Activated CD8-positive, alpha-beta T cell treated with anti-CD3 and anti-CD28 coated beads for 36 hours (primary cell): Measurements from ENCODE around the gene RIMBP2. TPM values are rescaled to one million over a fixed set of nuclear protein-coding genes. Genes with fewer than 3 reads are reported as not detected.

ENCODE experiments used
- ATAC-seq: fragments of 200-7000 bp; cut with Tn5 transposase; one replicate; pipeline ENCODE4 v1.10.0; 2021; ENCODE audit warnings: mild to moderate bottlenecking, moderate library complexity
- CTCF ChIA-PET: fragments of 350-600 bp; sonication (Branson Sonifier 250); formaldehyde crosslinking; loops from one replicate; lab custom pipeline; 2021; ENCODE audit warnings: antibody characterized with exemption; lab: Charles Lee
- POLR2A ChIA-PET: fragments of 350-600 bp; sonication (Branson Sonifier 250); formaldehyde crosslinking; loops from one replicate; lab custom pipeline; 2021; ENCODE audit warnings: antibody characterized with exemption; lab: Charles Lee
- DNase-seq: peaks from one replicate; pipeline ENCODE4 v3.0.0-alpha.2; 2020
- H3K27ac Mint-ChIP-seq: one replicate; pipeline ENCODE4 v1.8.0; 2021; ENCODE audit warnings: mild to moderate bottlenecking, mixed read lengths
- H3K27me3 Mint-ChIP-seq: one replicate; pipeline ENCODE4 v1.8.0; 2021; ENCODE audit warnings: mixed read lengths
- H3K36me3 Mint-ChIP-seq: one replicate; pipeline ENCODE4 v1.8.0; 2021; ENCODE audit warnings: low read depth, mixed read lengths
- H3K4me1 Mint-ChIP-seq: one replicate; pipeline ENCODE4 v1.8.0; 2021; ENCODE audit warnings: low read depth, mixed read lengths
- H3K4me3 Mint-ChIP-seq: one replicate; pipeline ENCODE4 v1.8.0; 2021; ENCODE audit warnings: mild to moderate bottlenecking, moderate library complexity, mixed read lengths
- H3K9me3 Mint-ChIP-seq: one replicate; pipeline ENCODE4 v1.8.0; 2021; ENCODE audit warnings: mixed read lengths
- intact Hi-C: fragments of 100-400 bp; cut with micrococcal nuclease; formaldehyde crosslinking; loops from one replicate; pipeline ENCODE4 v1.10.0; 2022
- total RNA-seq, 2 experiments: library from RNA; stranded (reverse); gene quantifications; one replicate each; pipeline ENCODE4 v1.2.3, GENCODE V29; 2021
- TF ChIP-seq, protein P1 (sequence below): fragments of 200-600 bp; IDR thresholded peaks from one replicate; pipeline ENCODE4 v1.8.0; 2022; ENCODE audit warnings: antibody characterized with exemption, mild to moderate bottlenecking

Gene RIMBP2
- total RNA-seq, 2 experiments from 2014 or later: not detected

DNA sequence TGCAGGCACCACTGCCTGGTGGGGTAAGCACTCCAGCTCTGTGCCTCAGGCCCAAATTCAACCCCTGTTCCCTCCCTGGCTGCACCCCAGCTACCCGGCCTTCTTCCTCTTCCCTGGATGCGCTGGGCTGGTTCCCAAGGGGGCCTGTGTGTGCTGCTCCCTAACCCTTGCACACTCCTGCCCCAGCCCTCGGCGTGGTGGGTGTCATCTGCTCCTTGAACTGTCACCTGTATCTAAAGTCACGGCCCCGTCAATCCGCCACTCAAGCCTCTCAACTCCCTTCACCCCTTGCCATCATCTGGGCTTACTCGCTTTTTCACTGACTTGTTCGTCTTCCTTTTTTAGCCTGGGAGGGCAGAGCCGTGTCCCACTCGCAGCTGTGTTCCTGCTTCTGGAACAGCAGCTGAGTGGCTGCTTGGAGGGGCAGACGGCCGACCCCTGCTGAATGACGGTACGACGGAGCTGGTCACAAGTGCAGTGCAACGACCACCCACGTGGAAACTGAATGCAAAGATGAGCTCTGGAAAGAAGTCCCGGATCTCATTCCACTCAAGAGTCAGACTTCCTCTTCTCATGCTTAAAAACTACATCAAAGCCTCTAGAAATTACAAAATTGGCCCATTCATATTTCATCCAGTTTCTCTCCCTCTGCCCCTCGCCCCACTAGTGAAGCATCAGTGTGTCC is 239.5 kb downstream of the RIMBP2 start:
- TF ChIP-seq, protein P1, sequence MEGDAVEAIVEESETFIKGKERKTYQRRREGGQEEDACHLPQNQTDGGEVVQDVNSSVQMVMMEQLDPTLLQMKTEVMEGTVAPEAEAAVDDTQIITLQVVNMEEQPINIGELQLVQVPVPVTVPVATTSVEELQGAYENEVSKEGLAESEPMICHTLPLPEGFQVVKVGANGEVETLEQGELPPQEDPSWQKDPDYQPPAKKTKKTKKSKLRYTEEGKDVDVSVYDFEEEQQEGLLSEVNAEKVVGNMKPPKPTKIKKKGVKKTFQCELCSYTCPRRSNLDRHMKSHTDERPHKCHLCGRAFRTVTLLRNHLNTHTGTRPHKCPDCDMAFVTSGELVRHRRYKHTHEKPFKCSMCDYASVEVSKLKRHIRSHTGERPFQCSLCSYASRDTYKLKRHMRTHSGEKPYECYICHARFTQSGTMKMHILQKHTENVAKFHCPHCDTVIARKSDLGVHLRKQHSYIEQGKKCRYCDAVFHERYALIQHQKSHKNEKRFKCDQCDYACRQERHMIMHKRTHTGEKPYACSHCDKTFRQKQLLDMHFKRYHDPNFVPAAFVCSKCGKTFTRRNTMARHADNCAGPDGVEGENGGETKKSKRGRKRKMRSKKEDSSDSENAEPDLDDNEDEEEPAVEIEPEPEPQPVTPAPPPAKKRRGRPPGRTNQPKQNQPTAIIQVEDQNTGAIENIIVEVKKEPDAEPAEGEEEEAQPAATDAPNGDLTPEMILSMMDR: no peak
- H3K4me1 Mint-ChIP-seq: no peaks in the 10 kb centered on the region
- H3K27ac Mint-ChIP-seq: no peak overlapping the region
- H3K9me3 Mint-ChIP-seq: no peaks in the 10 kb centered on the region
- no peak for ATAC-seq
- peaks cover 2% of the 10 kb centered on the region for H3K27me3 Mint-ChIP-seq
- ChIA-PET CTCF (no interaction called here), POLR2A (no interaction called here)
- H3K4me3 Mint-ChIP-seq: no peak overlapping the region
- H3K36me3 Mint-ChIP-seq: no peaks in the 10 kb centered on the region
- no peak for DNase-seq
- intact Hi-C loops: no loop called here

DNA sequence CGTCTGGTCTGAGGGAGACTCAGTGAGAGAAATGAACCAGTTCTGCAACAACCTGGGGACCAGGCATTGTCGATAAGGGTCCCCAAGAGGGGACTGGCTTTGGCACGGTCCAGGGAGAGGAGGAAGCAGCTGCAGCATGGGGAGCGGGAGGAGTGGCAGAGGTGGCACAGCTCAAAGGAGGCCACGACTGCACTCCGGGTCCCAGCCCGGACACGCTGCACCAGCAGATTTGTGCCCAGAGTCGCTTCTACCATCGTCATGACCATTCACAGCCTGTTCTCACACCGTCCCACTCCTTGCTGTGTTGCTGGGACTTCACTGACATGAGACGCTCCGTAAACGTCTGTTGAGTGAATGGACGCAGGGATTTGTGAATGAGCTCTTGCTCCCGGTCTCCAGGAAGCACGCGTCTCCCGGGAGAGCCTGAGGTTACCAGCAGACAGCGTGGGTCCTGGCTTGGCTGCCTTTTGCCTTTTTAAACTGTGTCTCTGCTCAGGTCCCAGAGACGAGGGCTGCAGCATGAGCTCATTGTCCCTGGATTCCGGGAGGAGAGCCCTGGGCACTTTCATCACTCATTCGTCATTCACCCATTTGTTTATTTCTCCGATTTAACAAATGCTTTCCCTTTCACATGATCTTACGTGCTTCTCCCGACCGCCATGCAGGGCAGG is 241.4 kb downstream of the RIMBP2 start:
- Mint-ChIP-seq H3K9me3 (no peaks in the 10 kb centered on the region), H3K4me3 (no peak overlapping the region), H3K36me3 (no peaks in the 10 kb centered on the region), H3K27me3 (no peaks in the 10 kb centered on the region), H3K27ac (no peak overlapping the region), H3K4me1 (no peaks in the 10 kb centered on the region)
- POLR2A ChIA-PET: no interaction called here
- intact Hi-C loops: no loop called here
- no peak for DNase-seq
- ATAC-seq: no peak
- CTCF ChIA-PET: no interaction called here
- TF ChIP-seq, protein P1: no peak

DNA sequence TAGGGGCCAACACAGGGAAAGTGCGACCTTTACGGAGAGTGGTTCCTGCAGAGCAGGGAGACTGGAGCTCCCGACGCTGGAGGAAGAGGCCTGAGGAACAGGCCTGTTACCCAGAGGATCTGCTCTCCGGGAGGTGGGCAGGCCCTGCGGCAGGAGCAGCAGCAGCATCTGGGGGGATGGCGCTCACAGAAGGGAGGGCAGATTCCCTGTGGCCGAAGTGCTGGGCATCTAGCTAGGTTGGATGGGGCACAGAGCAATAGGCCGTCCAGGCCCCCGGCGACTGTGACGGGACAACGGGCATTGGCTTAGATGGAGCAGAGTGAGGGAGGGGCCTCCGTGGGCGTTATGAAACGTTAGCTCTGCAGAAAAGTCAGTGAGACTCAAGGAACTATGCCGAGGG is 242.8 kb downstream of the RIMBP2 start:
- TF ChIP-seq, protein P1: no peak
- intact Hi-C loops: no loop called here
- Mint-ChIP-seq H3K4me3 (no peak overlapping the region), H3K27me3 (no peaks in the 10 kb centered on the region), H3K4me1 (no peaks in the 10 kb centered on the region), H3K36me3 (no peaks in the 10 kb centered on the region), H3K27ac (no peak overlapping the region), H3K9me3 (no peaks in the 10 kb centered on the region)
- no peak for ATAC-seq
- ChIA-PET POLR2A (no interaction called here), CTCF (no interaction called here)
- no peak for DNase-seq

DNA sequence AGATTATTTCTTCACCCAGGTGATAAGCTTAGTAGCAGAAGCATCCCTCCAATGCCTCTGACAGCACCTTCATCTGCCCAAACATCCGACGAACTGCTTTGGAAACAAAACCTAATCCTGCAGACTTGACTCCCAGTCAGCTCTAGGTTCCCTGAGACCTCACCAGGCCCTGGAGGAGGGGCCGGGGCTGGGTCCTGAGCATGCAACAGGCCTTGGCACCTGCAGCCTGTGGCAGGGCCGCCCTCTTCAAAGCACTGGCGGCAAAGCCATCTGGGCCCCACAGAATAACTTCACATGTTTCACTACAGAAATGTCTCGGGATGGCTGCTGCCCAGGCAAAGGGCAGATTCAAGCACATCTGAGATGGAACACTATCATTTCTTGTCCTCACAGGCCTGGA is 245.1 kb downstream of the RIMBP2 start:
- POLR2A ChIA-PET: no interaction called here
- TF ChIP-seq, protein P1: no peak
- Mint-ChIP-seq H3K4me1 (no peaks in the 10 kb centered on the region), H3K4me3 (no peak overlapping the region), H3K27ac (no peak overlapping the region), H3K9me3 (peaks cover 12% of the 10 kb centered on the region), H3K36me3 (no peaks in the 10 kb centered on the region), H3K27me3 (no peaks in the 10 kb centered on the region)
- intact Hi-C loops: no loop called here
- CTCF ChIA-PET: no interaction called here
- ATAC-seq: no peak
- DNase-seq: no peak

DNA sequence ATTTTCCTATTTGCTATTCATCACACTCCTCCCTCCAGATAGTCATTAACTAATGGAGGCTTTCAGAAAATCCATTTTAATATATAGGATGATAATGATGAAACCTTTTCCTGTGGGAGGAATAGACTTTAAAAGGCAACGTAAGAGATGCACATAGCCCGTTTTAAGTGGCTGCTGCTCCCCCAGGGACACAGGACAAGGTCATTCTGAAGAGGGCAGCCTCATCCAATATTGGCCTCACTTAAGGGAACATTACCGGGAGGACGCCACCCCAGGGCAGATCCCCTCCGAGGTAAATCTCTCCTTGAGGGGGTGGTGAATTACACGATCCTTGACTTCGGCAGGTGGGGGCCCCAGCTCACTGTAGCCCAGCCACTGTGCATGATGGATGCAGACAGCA is 246.5 kb downstream of the RIMBP2 start:
- intact Hi-C loops: no loop called here
- Mint-ChIP-seq H3K4me3 (no peak overlapping the region), H3K27ac (no peak overlapping the region), H3K9me3 (peaks cover 12% of the 10 kb centered on the region), H3K4me1 (no peaks in the 10 kb centered on the region), H3K27me3 (no peaks in the 10 kb centered on the region), H3K36me3 (no peaks in the 10 kb centered on the region)
- DNase-seq (no peak), ATAC-seq (no peak)
- TF ChIP-seq, protein P1: no peak
- ChIA-PET POLR2A (no interaction called here), CTCF (no interaction called here)
